Measurements from ENCODE around the gene VTCN1. TPM values are rescaled to one million over a fixed set of nuclear protein-coding genes. Genes with fewer than 3 reads are reported as not detected.

The VTCN1 gene
- polyA plus RNA-seq, 1 donor: 24.9 TPM

DNA sequence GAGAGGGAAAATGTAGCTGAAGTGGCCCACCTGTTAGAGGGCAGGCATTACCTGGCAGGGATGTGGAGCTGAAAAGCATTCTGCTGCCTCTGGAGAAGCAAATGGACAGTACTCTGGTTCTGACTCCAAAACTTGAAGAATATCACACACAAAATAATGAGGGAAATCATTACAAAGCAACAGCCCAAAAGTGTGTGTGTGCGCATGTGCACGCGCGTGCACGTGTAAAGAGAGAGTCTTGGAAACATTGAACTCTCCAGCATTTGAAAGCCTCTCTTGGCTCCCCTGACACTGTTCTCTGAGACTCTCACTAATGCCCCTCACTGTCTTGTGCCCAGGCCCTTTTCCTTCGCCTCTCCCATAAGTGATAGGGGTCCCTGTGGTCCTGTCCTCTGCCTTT is 2.3 kb upstream of the VTCN1 start:
- DNase-seq: no peak

DNA sequence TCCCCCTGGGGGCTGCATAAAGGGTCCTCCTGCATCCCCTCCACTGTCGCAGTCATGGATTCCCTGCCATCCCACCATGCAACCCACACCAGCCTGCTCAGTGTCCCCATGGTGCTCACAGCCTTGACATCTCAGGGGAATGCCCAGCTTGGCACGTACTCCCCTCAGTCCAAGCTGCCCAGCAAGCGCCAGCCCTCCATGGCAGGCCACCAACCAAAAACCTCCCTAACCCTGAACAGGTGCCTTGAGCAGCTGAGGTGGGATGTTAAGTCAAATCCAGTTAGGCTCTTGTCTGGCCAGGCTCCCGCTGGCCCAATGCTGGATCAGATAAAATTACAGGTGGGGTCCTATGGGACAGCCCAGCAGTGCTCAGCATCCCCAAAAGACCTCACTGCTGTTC is 341 bp downstream of the VTCN1 start:
- no peak for DNase-seq

DNA sequence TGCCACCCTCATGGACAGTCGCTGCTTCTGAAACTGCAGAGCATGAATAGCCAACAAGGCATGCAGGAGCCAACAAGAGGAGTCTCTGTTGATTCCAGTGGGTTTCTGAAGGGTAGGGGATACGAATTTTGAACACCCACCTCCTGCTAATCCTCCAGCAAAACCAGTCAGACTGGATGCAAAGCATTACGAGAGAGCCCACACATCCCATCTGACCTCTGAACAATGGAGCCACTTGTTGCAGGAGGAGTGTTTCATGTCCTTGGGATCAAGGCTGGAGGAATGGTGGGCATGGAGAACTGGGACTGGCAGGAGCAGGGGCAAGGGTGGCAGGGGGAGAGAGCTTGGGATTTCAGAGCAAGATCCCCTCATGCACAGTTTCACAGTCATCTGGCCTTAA is 1.6 kb downstream of the VTCN1 start:
- DNase-seq: peak; percentile 15

DNA sequence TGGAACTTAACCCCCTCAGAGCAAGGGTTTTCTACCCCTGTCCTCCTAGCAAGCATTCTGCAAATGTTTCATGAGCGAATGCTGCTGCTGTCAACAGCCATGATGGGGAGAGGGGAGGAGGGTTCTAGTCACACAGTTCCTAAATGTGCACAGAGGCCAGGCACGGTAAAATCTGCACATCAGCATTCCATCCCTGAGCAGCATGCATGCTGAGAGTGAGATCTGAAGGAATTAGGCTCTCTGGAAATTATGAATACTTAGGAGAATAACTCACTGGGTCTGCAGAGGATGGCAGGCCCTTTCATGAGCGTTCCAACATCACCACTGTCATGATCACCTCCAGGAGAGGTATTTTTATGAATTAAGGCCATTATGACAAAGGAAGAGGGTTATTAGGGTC is 2.1 kb downstream of the VTCN1 start:
- no peak for DNase-seq

DNA sequence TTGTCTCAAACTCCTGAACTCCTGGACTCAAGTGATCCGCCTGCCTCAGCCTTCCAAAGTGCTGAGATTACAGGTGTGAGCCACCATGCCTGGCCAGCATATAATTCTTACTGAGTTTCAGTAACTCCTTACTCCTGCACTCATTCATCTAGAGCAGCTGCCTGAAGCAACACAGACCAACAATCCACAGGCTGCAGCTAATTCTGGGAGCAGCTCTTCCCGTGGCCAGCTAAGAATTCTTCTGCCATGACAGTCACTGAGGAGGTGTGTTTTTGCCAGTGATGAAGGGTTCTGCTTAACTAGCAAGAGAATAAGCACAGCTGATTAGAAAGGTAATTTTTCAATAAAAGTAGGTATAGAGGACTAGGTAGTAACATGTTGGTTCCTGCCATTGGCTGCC is 5.4 kb downstream of the VTCN1 start:
- no peak for DNase-seq

DNA sequence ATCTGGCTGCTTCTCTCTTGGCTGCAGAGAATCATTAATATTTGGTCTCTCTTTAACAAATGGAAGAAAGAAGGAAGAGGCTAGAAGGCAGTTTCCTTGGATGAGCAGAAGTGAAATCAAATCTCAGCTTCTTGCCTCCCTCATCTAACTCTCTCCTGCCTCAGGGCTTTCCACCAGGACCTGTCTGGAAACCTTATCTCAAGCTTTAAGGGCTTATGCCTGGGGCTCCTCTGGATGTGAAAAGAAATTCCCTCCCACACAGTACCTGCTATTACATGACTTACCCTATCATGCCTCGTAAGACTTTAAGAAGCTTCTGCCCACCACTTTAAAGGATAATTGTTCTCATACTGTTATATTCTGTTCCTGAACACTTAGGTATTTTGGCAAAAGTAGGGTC is 8.9 kb downstream of the VTCN1 start:
- no peak for DNase-seq

DNA sequence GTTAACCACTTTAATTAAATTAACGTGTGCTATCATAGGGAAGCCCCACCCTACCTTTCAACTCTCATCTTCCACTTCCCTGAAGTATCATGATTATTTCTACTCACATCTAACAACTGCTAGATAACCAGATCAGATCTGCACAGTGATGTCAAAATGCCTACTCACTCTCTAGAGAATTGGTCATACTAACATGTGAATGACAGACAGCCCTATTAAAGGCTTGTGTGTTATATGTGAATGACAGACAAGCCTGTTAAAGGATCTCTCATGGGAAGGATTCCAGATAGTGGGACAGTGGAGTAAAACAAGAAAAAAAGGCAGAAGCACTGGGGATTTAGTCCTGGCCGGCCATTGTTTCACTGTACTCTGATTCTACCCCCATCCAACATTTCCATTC is 12.6 kb downstream of the VTCN1 start:
- no peak for DNase-seq

DNA sequence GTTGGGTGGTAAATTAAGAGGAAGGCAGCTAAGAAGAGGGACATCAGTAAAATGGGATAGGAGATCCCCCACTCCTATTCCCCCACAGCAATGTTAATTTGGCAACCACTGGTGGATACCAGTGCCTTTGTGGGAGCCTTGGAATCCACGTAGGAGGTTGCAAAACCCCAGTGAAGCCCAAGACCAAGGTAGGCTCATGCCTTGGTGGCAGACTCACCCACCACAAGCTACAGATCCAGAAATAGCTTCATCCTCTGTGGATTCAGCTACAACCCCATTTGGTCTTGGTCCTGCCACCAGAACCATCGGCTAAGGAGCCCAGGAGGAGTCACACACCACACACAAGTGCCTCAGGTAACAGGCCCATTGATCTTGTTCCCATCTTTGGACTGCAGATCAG is 21.0 kb downstream of the VTCN1 start:
- no peak for DNase-seq

DNA sequence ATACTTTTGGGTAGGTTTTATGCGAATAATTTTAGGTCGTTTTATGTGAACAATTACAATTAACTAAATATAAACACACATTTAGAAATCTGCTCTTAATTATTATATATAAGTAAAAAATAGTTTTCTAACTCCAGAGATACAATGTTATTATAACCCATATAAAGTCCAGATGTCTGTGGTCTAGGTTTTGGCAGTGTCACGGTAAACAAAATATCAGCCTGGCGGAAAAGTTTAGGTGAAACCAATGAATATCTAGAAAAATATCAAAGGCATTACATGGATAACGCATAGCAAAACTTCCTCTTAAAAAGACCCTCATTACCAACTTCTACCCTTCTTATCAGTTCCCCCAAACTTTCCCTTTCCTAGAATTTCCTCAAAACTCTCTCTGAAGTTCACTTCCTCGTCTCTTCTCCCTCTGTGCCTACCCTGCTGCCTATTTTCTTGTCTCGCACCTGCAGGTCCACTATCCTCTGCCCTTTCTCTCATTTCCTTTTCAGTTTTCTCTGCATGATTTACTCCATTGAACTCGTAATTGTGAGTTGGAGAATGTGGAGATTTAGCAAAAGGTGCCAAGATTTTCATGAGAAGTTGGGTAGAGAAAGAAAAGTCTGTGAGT is 21.8 kb downstream of the VTCN1 start:
- no peak for DNase-seq

DNA sequence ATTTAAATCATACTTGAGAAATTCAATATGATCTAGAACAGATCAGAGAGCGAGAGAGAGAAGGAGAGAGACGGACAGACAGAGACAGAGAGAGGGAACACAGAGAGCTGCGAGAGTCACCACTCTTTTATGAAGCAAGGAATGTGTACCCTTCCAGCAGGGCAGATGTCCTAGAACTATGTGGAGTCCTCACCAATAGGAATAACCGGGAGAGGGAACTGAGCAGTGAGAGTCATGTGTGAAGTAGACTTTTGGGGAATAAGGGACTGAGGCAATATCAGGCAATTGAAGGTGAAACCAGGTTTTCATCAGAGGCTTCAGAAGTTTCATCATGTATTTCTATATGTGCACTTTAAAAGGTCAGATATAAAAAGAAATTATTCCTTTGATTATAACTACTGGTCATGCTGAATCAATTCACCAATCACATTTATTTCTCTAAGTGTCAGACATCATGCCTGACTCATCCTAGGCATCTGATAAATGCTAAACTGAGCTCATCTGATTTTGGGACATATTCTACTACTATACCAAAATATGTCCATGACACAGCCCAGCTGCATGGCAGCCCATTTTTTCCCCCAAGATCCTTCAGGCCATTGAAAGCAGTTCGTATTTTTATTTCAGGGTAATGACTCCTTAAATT is 22.4 kb downstream of the VTCN1 start:
- no peak for DNase-seq

DNA sequence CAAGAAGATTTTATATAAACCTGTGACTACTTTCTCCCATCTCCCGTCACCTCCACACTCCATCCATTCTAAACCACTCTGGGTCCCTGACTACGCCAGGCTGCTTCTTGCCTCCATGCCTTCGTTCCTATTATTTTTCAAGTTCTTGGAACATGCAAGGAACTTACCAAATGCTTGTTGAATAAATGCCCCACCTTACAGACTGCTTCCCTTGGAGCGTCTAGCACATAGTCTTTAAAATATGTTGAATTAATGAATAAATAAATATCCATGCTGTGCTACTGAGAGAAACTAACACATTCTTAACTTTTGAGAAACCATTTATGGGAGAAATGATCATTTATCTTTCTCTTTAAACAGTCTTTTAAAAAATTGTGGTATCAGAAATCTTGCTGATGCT is 27.6 kb downstream of the VTCN1 start:
- no peak for DNase-seq

DNA sequence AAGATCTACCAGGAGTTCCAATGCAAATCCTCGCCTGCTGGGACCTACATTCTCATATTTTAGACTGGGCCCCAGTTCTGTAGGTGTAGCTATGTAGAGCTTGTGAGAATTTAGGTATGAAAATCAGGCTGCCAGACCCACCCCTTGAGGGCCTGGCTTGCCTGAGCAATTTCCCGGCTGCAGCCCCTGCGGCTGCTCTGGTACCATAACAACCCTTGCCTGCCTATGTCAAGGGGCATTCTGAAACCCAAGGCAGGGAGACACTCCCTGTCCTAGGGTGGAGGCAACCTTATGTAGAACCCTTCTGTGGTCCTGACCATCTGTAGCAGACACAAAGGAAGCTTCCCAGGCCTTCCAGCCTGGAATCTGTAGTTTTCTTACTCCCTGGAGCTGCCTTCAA is 28.4 kb downstream of the VTCN1 start:
- no peak for DNase-seq

DNA sequence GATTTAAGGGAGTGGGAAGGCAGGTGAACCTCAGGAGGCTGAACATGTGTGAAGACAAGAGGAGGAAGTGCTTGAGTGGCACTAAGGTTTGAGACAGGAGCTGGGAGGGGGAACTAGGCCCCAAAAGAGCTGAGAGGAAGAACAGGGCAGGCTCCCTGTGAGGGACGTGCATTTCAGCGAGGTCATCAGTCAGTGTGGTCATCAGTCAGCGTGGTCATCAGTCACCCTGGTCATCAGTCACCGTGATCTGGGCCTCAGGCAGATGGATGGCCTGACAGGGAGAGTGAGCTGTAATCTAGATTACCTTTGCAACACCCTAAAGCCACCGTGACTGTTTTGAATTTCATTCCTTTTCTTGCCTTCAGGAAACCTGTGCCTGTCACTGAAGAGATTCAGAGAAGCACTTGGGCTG is 29.1 kb downstream of the VTCN1 start:
- DNase-seq: no peak

DNA sequence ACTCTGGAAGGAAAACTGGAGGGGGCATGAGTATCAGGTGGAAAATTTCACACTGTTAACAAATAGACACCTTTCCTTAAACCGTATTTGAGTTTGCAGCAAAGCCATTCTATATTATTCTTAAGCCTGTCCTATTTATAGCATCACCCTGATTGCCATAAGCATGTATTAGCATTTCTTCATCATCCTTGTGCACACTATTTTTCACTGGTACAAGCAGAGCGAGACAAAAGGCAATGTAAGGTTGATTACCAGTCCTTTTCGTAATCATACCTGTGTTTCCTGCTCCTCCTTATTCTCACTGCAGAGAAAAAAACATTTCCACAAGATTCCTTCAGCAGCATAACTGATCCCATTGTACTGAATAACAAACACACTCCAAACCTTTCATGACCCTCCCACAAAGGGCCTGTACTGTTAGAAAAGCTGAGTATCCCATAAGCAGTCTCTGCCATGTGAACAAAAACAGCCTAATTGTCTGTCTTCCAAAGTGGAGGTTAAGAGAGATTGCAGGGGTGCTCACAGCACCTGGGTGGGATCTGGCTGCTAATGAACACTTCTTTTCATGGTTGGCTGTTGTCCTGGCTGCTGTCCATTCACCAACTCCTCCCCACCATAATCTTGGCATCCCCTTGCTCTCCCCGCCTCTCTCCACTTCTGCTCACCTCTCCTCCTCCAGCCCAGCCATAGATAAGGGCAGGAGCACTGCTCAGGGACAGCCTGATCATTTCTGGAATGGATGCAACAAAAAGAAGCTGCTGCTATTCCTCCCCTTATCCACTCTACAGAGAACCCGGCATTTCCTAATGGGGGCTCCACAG is 30.4 kb downstream of the VTCN1 start:
- DNase-seq: no peak

DNA sequence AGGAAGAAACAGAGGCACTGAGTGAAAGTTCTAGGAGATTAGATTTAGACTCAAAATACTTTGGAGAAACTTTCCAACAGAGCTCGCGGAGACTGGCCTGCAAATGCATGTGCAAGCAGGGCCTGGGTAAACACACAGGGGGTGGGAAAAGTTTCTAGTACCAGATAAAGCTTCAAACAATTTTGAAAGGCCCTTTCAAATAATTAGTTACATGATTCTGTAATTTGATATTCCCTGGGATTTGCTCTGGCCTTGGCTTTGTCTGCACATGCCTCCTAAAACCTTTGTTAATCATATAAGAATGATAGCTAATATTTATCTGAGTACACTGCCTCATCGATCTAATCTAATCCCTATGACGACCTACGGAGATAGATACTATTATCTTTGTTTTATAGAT is 31.3 kb downstream of the VTCN1 start:
- DNase-seq: no peak

DNA sequence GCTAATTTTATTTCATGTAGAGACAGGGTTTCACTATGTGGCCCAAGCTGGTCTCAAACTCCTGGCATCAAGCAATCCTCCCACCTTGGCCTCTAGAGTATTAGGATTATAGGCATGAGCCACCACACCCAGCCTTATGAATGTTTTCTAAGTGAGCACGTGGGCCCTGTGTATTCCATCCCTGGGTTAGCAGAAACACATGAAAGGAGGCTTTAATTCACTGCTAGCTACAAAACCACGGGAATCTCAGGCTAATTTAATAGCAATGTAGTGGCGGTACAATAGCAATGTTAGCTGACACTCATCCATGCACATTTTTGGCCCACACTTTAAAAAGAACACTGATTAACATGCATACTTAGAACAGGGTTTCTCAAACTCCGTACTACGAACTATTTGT is 32.0 kb downstream of the VTCN1 start:
- no peak for DNase-seq

DNA sequence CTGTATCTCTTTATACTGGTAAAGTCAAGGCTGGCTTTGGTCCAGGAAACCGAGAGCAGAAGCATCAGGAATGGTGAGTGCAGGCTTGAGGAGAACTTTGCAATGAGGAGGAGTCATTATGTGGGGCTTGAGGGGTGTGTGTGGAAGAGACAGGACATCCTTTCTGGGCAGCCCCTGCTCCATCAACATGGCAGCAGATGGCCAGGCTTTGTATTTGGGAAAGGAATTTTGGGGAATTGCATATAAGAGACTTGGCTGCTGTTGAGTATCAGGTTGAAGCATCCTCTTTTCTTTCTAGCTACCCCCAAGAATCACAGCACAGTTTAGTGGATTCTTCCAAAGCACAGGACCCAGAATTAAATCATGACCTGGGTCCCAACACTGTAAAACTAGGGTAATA is 33.4 kb downstream of the VTCN1 start:
- DNase-seq: no peak

DNA sequence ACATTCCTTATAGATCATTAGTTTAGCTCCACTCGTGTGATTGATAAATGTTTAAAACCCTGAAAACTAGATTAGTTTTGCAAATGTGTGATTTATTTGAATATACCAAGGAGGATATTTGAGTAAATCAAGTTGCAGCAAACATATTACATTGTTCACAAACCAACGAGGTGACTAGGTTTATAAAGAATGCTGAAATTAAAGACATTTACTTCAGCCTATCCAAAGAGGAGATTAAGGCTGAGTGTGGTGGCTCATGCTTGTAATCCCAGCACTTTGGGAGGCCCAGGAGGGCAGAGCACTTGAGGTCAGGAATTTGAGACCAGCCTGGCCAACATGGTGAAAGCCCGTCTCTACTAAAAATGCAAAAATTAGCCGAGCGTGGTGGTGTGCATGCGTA is 34.1 kb downstream of the VTCN1 start:
- no peak for DNase-seq

DNA sequence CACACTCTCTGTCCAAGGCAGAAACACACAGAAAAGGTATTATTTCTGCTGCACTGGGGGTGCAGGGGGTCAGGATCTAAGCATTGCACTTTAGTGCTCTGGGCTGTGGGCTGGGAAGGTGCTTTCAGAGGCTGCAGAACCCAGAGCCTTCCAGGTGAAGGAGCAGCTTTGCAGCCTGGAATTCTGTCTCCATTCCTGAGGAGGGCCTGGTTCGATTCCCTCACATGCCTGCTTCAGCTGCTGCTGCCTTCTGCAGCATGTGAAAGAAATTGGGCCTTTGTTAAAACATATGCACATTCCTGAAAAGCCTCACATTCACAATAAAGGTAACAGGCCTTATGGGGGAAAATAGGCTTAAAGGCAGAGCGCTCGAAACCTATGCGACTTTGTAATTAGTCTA is 35.9 kb downstream of the VTCN1 start:
- no peak for DNase-seq

DNA sequence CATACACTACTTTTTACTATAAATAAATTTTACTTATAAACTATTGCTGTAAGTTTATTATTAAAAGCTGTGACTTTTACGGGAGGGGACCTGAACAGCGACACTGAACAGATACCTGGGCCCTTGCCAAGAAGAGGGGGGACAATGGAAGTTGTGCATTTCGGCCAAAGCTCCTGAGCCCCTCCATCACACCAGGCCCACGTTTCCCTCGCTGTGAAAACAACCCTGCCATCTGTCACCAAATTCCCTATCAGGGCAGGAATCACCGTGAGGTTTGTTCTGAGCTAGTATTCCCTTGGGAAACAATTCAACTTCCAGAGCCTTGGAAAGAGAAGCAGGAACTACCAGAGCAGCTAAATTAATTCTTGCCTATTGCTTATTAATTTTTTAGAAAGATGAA is 37.0 kb downstream of the VTCN1 start:
- no peak for DNase-seq

DNA sequence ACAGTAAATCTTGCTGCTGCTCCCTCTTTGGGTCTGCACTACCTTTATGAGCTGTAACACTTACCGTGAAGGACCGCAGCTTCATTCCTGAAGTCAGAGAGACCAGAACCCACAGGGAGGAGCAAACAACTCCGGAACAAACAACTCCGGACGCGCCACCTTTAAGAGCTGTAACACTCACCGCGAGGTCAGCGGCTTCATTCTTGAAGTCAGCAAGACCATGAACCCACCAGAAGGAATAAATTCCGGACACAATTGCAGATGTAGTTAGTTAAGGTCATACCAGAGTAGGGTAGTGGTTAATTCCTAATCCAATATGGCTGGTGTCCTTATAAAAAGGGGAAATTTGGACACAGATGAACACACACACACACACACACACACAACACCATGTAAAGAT is 37.7 kb downstream of the VTCN1 start:
- no peak for DNase-seq

DNA sequence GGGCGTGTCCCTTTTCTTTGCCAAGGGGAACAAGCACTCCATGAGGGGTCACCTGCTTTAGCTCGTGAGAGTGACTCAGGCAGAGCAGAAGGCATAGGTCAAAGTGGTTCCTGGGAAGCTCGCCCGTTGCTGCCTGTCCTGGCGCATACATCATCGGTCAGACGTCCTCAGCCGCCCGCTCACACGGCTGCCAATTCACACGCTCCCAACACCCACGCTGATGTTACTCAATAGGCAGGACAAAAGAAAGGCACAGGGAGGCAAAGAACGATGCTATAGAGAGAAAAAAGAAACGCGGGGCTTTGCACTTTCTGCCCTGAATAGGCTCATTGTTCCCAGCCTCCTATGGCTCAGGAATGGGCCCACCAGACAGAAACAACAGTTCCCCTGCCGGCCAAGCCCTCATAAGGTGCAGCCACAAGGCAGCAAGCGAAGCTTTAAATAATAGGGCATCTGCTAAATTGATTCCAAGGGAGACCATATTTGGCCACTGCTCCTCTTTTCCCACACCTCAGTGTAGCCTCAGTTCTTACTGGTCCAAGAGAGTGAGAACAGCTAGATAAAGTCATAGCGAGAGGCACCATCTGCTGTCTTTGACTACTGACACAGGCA is 38.7 kb downstream of the VTCN1 start:
- no peak for DNase-seq

All from left kidney (tissue), 2 donors.